Cardiac septum (tissue), 1 donor: ENCODE measurements around the gene TBC1D13. TPM values are rescaled to one million over a fixed set of nuclear protein-coding genes. Genes with fewer than 3 reads are reported as not detected.

Experiments used
- DNase-seq: peaks from one replicate; pipeline ENCODE4 v3.0.0-alpha.2; 2020; ENCODE audit warnings: low spot score
- intact Hi-C: fragments of 100-400 bp; cut with DNase I; formaldehyde crosslinking; loops from one replicate; pipeline ENCODE4 v1.14.0; 2022
- total RNA-seq: library from RNA; stranded (reverse); fragmentation: NEBNext Ultra II Directional; extraction: Animal tissue kit (Norgen Biotek cat#: 25700); gene quantifications from one replicate; pipeline ENCODE4 v1.2.1, GENCODE V29; 2021
- donor health status: DM: no; HTN: no; CAD: no.

TBC1D13 gene
- total RNA-seq, 1 donor from 2014 or later = 15.7 TPM

- intact Hi-C loops = loop anchor here (1.0 to 5.0 kb wide), 2 partner anchors 32 to 117 kb away; partner anchors contain the start of genes PKN3 and TBC1D13
- DNase-seq = no peak
Observed at GRCh38 chr9:128818839-128819715, 32.0 kb downstream of the TBC1D13 start.

- DNase-seq = peak; percentile 79
- intact Hi-C loops = loop anchor here (5.0 kb wide), 1 partner anchor 118 kb away; the partner anchor contains the start of gene PKN3
Observed at GRCh38 chr9:128819716-128820664, 32.9 kb downstream of the TBC1D13 start.

- no peak for DNase-seq
Observed at GRCh38 chr9:128820665-128821583, 33.9 kb downstream of the TBC1D13 start.

GRCh38 chr9:128821584-128822406 lies 34.7 kb downstream of the TBC1D13 start:
- intact Hi-C loops = no loop called here
- DNase-seq = no peak

More at GRCh38 chr9:128820665-128821583, 33.9 kb downstream of the TBC1D13 start:
- intact Hi-C loops = no loop called here

- no peak for DNase-seq
- intact Hi-C loops = no loop called here
Observed at GRCh38 chr9:128822407-128823042, 35.5 kb downstream of the TBC1D13 start.

GRCh38 chr9:128823362-128823902 lies 36.4 kb downstream of the TBC1D13 start:
- DNase-seq = no peak
- intact Hi-C loops = no loop called here

- intact Hi-C loops = no loop called here
- no peak for DNase-seq
Observed at GRCh38 chr9:128823903-128824406, 36.9 kb downstream of the TBC1D13 start.

GRCh38 chr9:128824911-128825310 lies 37.9 kb downstream of the TBC1D13 start:
- no peak for DNase-seq
- intact Hi-C loops = no loop called here

GRCh38 chr9:128825923-128826700 lies 39.1 kb downstream of the TBC1D13 start:
- intact Hi-C loops = no loop called here
- DNase-seq = no peak

GRCh38 chr9:128828267-128828666 lies 41.2 kb downstream of the TBC1D13 start:
- no peak for DNase-seq
- intact Hi-C loops = no loop called here

GRCh38 chr9:128828719-128829452 lies 41.8 kb downstream of the TBC1D13 start:
- intact Hi-C loops = no loop called here
- DNase-seq = no peak

GRCh38 chr9:128829477-128830251 lies 42.6 kb downstream of the TBC1D13 start, which contains the start of gene SPOUT1:
Gene SPOUT1, minus strand, starts transcription at chr9:128829794. Its CDS starts 14 bp downstream, at chr9:128829780.
- DNase-seq = peak; percentile 97
- intact Hi-C loops = no loop called here

- intact Hi-C loops = no loop called here
- no peak for DNase-seq
Observed at GRCh38 chr9:128833696-128834095, 46.6 kb downstream of the TBC1D13 start.

- intact Hi-C loops = no loop called here
- DNase-seq = no peak
Observed at GRCh38 chr9:128835246-128836210, 48.5 kb downstream of the TBC1D13 start.
